Stimulated activated CD8-positive, alpha-beta memory T cell treated with anti-CD3 and anti-CD28 coated beads, Interleukin-12 subunit alpha, Interleukin-12 subunit beta, amount 100 ng/mL, for 1 hour (primary cell): ENCODE results near the gene PRDX6.
"Not testable (repeated sequence)": the region's sequence is repeated elsewhere in the genome, so short reads cannot be mapped to it uniquely, and the experiment has no call there.

Source experiments
- DNase-seq: peaks from one replicate; pipeline ENCODE4 v3.0.0-alpha.2; 2020; ENCODE audit warnings: low read depth

The PRDX6 gene

GRCh38 chr1:173477286-173478093 lies at the start of gene PRDX6:
Gene PRDX6 (plus strand): TSS chr1:173477335. CDS start chr1:173477398, 63 bp downstream.
- DNase-seq, result peak; percentile 74

GRCh38 chr1:173429471-173430402 lies 47.4 kb upstream of the PRDX6 start:
- peak; percentile 38 for DNase-seq

GRCh38 chr1:173430677-173431303 lies 46.3 kb upstream of the PRDX6 start:
- DNase-seq, result no peak

GRCh38 chr1:173431304-173432045 lies 45.7 kb upstream of the PRDX6 start:
- DNase-seq, result peak; percentile 88

GRCh38 chr1:173432331-173432730 lies 44.8 kb upstream of the PRDX6 start:
- no peak for DNase-seq

GRCh38 chr1:173433751-173434326 lies 43.3 kb upstream of the PRDX6 start:
- DNase-seq, result no peak

- no peak for DNase-seq
Observed at GRCh38 chr1:173436841-173437428, 40.2 kb upstream of the PRDX6 start.

GRCh38 chr1:173438675-173439074 lies 38.5 kb upstream of the PRDX6 start:
- DNase-seq, result no peak

- DNase-seq, result no peak
Observed at GRCh38 chr1:173440430-173440829, 36.7 kb upstream of the PRDX6 start.

GRCh38 chr1:173444757-173445156 lies 32.4 kb upstream of the PRDX6 start:
- no peak for DNase-seq

- no peak for DNase-seq
Observed at GRCh38 chr1:173445164-173445563, 32.0 kb upstream of the PRDX6 start.

GRCh38 chr1:173445656-173446055 lies 31.5 kb upstream of the PRDX6 start:
- no peak for DNase-seq

GRCh38 chr1:173447224-173447623 lies 29.9 kb upstream of the PRDX6 start:
- no peak for DNase-seq

GRCh38 chr1:173448945-173449344 lies 28.2 kb upstream of the PRDX6 start:
- DNase-seq, result no peak

GRCh38 chr1:173451981-173452380 lies 25.2 kb upstream of the PRDX6 start:
- no peak for DNase-seq

- no peak for DNase-seq
Observed at GRCh38 chr1:173453982-173454381, 23.2 kb upstream of the PRDX6 start.

- DNase-seq, result no peak
Observed at GRCh38 chr1:173454966-173455524, 22.1 kb upstream of the PRDX6 start.

- DNase-seq, result no peak
Observed at GRCh38 chr1:173459885-173460284, 17.2 kb upstream of the PRDX6 start.

- DNase-seq, result not testable (repeated sequence)
Observed at GRCh38 chr1:173462666-173463065, 14.5 kb upstream of the PRDX6 start.

GRCh38 chr1:173464185-173464584 lies 12.9 kb upstream of the PRDX6 start:
- not testable (repeated sequence) for DNase-seq

GRCh38 chr1:173467426-173467825 lies 9.7 kb upstream of the PRDX6 start:
- no peak for DNase-seq
